Measurements from ENCODE around the gene FOXK1.
"Not testable (repeated sequence)": the region's sequence is repeated elsewhere in the genome, so short reads cannot be mapped to it uniquely, and the experiment has no call there.

Gene FOXK1

GRCh38 chr7:4802577-4802976 is 120.5 kb downstream of the FOXK1 start:
- DNase-seq = not testable (repeated sequence)

GRCh38 chr7:4803397-4804241 is 121.5 kb downstream of the FOXK1 start:
- no peak for DNase-seq

- DNase-seq = no peak
Measured at GRCh38 chr7:4805110-4805983, 123.3 kb downstream of the FOXK1 start.

DNA sequence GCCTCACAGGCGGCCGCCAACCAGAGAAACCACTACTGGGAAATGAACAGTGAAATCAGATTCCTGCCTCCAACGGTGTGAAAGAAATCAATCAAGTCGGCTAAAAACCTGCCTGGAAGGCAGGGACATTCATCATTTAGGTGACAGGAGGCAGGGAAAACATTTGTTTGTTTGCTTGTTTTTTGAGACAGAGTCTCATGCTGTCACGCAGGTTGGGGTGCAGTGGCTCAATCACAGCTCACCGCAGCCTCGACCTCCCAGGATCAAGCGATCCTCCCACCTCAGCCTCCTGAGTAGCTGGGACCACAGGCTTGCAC is 123.8 kb downstream of the FOXK1 start:
- no peak for DNase-seq

- DNase-seq = no peak
Measured at GRCh38 chr7:4806983-4807597, 125.0 kb downstream of the FOXK1 start.

GRCh38 chr7:4807598-4808016 is 125.5 kb downstream of the FOXK1 start:
- DNase-seq = no peak

GRCh38 chr7:4808026-4808425 is 125.9 kb downstream of the FOXK1 start:
- DNase-seq = no peak

DNA sequence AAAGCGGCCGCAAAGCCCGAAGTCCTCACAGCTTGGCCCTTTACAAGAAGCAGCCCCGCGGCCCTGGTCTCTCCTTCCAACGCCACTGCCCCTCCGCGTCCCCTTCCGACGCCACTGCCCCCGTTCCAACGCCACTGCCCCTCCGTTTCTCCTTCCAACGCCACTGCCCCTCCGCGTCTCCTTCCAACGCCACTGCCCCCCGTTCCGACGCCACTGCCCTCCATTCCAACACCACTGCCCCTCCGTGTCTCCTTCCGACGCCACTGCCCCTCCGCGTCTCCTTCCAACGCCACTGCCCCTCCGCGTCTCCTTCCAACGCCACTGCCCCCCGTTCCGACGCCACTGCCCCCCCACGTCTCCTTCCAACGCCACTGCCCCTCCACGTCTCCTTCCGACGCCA is 126.5 kb downstream of the FOXK1 start:
- no peak for DNase-seq

DNA sequence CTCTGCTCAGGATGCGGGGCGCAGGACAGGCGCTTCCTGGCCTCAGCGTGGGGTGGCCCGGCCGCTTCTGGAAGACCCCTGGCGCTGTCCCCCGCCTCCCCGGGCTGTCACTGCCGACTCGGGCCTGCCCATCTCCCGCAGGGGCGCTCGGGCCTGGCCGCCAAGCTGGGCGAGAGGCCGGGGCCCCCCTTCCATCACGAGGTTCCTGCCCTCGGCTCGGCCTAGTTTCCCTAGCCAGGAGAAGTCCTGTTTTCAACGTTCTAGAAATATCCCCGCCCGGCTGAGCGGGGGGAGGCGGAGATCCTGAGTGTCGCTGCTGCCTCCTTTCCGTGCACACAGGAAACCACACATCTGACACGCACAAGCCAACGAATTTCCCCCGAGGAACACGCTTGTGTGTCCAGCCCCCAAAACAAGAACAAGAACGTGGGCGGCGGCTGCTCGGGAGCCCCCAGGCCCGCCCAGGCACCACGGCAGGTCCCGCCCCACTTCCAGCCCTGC is 127.0 kb downstream of the FOXK1 start:
- no peak for DNase-seq

DNA sequence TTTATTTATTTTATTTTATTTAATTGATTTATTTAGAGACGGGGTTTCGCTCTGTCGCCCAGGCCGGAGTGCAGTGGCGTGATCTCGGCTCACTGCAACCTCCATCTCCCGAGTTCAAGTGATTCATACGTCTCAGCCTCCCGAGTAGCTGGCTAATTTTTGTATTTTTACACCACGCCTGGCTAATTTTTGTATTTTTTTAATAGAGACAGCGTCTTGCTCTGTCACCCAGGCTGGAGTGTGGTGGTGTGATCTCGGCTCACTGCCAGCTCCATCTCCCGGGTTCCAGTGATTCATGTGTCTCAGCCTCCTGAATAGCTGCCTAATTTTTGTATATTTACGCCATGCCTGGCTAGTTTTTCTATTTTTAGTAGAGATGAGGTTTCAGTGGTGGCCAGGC is 127.6 kb downstream of the FOXK1 start:
- DNase-seq = no peak

DNA sequence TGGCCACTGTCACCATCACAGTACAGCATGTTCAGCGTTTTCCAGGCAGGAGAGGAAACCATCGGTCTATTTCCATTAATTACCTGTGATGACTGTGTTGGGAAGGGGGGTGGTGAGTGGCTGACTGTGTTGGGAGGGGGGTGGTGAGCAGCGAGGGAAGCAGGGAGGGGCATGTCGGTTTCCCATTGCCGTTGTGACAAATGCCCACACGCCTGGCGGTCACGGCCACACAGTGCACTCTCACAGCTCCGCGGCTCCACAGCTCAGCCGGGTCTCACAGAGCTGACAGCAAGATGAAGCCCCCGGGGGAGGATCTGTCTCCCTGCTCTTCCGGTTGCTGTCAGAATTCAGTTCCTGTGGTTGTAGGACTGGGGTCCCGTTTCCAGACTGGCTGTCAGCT is 132.3 kb downstream of the FOXK1 start:
- DNase-seq = no peak

- DNase-seq = no peak
Measured at GRCh38 chr7:4815121-4815520, 133.0 kb downstream of the FOXK1 start.

DNA sequence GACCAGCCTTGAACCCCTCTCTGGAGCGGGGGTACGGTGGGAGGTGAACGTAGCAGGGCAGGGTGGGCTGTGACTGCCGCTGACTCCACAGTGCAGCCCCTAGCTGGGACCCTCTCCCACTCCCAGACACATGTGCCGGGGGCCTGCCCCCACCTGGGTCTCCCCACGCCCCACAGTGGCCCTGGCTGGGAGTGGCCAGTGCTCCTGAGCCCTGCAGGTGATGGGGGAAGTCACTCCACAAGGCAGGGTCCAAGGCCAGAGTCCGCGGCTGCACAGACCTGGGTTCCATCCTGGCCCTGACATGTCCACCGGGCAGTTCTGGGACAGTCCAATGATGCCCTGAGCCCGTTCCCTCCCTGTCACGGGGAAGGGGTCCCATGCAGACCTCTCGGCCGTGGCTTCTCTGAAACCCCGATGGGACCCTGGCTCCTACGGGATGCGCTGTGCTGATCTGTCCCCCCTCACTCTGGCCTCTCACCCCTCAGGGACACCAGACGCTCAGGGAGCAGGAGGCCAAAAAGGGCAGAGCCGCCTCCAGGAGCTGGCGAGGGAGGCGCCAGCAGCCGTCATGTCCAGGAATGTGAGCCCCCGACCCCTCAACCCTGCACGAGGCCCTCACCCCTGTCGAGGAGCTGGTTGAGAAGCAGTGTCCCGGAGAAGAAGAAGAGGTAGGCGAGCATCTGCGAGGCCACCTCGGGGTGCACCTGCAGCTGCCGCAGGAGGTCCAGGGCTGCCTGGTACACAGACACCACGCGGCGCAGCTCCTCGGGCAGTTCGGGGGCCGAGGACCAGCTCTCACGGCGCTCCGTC is 133.7 kb downstream of the FOXK1 start:
- no peak for DNase-seq

DNA sequence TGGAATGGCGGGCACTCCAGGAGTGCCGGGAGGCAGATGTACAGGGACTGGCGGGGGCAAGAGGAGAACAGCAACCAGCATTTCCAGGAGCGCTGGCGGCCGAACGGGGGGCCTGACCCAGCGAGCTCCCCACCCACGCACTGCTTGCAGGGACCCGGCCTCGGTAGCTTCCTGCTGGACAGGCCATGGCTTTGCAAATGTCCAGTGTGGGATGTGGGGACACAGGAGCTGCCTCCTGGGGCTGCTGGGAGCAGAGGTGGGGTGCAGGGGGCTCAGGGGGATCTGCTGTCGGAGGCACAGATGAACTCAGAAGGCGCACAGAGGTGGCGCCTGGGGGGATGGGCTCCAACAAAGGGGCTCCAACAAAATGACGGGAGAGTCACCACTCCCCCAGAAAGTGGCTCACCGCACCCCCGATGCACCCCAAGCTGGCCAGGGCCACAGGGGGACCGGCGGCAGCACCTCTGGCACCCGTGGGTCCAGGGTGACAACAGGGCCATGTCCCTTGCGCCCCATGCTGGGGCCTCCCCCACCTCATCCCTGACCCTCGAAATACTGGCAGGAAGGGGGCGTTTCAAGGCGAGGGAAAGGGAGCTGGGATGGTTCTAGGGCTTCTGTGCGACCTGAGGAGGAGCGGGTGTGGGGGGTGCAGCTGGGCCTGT is 134.5 kb downstream of the FOXK1 start:
- DNase-seq = no peak

- no peak for DNase-seq
Measured at GRCh38 chr7:4817178-4817901, 135.2 kb downstream of the FOXK1 start.

DNA sequence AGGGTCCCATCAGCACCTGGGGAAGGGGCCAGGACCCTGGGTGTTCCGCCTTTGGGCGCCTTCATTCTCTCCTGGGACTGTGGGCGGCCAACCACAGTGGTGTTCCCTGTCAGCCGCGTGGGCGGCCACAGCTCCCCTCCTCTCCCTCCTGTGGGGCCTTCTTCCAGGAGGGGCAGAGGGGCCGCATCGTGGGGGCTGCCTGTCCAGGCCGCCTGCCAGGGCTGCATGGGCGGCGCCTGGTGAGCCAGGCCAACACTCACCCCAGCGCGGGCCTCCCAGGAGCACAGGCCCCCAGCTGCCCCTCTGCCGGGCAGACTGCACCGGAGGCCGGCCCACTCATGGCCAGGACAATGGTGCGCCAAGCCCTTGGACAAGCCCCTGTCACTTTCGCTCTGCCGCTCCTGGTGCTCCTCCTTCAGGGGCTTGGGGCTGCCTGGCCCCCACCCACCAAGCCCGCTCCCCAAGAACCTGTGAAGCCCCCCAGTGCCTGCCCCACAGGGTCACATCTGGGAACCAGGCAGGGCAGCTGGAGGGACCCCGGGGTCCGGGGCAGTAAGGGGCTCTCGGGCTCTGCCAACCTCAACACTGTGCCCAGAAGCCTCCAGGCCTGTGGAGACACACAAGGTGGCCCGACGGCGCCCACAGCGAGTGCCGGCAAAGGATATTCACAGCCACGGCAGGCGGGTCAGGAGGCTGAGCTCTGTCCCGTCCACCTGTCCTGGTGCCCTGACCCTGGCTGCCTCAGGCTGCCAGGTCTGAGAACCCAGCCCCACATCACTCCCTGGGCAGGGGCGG is 136.1 kb downstream of the FOXK1 start:
- no peak for DNase-seq

DNA sequence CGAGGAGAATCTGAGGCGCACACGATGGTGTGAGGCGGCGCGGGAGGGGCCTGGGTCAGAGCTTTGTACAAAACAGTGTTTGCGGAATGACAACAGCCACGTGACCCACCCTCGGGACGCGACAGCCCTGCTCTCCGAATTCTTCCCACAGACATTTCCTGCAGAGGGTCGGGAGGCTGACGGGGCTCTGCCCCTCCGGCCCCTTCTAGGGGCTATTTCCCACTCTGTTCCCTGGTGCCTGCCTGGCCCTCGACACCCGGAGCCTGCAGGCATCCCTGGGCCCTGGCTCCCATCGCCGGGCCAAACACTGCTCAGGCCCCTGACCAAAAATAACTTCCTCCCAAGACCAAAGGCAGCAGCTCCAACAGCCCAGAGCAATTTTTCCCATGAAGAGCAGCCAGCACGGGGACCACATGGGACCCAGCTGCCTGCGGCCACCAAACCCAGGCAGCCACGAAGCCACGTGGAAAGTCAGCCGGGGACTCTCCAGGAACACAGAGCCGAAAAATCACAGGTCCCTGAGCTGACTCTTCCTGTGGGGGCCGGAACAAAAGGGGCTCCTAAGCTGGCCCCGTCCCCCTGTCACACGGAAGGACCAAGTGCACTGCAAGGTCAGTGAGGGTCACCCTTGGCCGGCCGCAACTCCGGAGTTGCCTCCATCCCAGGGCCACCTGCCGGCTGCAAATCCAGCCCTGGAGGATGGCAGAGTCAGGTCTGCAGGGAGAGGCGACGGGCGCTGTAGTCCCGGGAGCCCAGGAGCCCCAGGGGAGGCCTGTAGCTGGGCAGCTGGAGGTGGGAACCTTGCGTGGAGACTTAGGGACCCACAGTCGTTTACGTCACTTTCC is 137.7 kb downstream of the FOXK1 start:
- no peak for DNase-seq

DNA sequence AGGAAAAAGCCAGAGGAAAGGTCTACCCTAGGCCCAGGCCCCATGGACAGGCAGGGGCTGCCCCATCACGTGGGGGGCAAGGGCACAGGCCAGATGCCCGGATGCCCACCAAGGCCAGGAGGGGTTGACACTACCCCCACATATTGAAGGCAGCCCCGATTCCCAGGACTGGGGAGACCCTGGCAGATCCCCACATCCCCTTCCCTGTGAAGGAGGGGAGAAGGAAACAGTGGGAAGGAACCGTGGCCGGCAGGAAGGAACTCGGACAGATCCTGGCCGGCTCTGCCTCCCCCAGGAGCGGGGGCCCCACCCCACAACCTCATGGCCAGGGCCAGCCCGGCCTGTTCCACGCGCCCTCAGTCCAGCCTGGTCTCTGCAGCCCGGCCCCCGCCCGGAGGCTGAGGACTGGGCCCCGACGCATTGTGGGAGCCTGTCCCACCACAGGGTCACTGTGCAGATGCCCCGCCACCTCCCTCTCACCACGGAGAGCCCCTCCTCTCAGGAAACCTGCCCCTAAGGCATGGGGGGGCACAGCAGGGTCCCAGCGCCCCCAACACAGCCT is 138.4 kb downstream of the FOXK1 start:
- no peak for DNase-seq
